Measurements from ENCODE around the gene DUSP5.

Gene DUSP5

GRCh38 chr10:110488940-110489339 is 8.8 kb upstream of the DUSP5 start:
- no peak for DNase-seq (ENCODE audit: low spot score)
- TF ChIP-seq CTCF (IDR thresholded peaks at IDR 0.05; ENCODE audit: borderline replicate concordance, control extremely low read depth, extremely low read depth, insufficient read depth, missing control alignments), result no peak
- in situ Hi-C loops (cut with MboI; ENCODE audit: low sequenced_read_pairs, unreplicated experiment), result no loop called here

- in situ Hi-C loops (cut with MboI; ENCODE audit: low sequenced_read_pairs, unreplicated experiment), result no loop called here
- no peak for DNase-seq (ENCODE audit: low spot score)
- TF ChIP-seq CTCF (IDR thresholded peaks at IDR 0.05; ENCODE audit: borderline replicate concordance, control extremely low read depth, extremely low read depth, insufficient read depth, missing control alignments), result no peak
Observed at GRCh38 chr10:110490640-110491039, 7.1 kb upstream of the DUSP5 start.

GRCh38 chr10:110491346-110491745 is 6.4 kb upstream of the DUSP5 start:
- in situ Hi-C loops (cut with MboI; ENCODE audit: low sequenced_read_pairs, unreplicated experiment), result no loop called here
- DNase-seq (ENCODE audit: low spot score), result no peak
- no peak for TF ChIP-seq CTCF (IDR thresholded peaks at IDR 0.05; ENCODE audit: borderline replicate concordance, control extremely low read depth, extremely low read depth, insufficient read depth, missing control alignments)

GRCh38 chr10:110492069-110492822 is 5.5 kb upstream of the DUSP5 start:
- in situ Hi-C loops (cut with MboI; ENCODE audit: low sequenced_read_pairs, unreplicated experiment), result no loop called here
- no peak for DNase-seq (ENCODE audit: low spot score)
- TF ChIP-seq CTCF (IDR thresholded peaks at IDR 0.05; ENCODE audit: borderline replicate concordance, control extremely low read depth, extremely low read depth, insufficient read depth, missing control alignments), result no peak

- no peak for TF ChIP-seq CTCF (IDR thresholded peaks at IDR 0.05; ENCODE audit: borderline replicate concordance, control extremely low read depth, extremely low read depth, insufficient read depth, missing control alignments)
- in situ Hi-C loops (cut with MboI; ENCODE audit: low sequenced_read_pairs, unreplicated experiment), result no loop called here
- DNase-seq (ENCODE audit: low spot score), result no peak
Observed at GRCh38 chr10:110493832-110494426, 3.8 kb upstream of the DUSP5 start.

- no peak for TF ChIP-seq CTCF (IDR thresholded peaks at IDR 0.05; ENCODE audit: borderline replicate concordance, control extremely low read depth, extremely low read depth, insufficient read depth, missing control alignments)
- in situ Hi-C loops (cut with MboI; ENCODE audit: low sequenced_read_pairs, unreplicated experiment), result no loop called here
Observed at GRCh38 chr10:110494532-110494931, 3.2 kb upstream of the DUSP5 start.

More at GRCh38 chr10:110494532-110494931, 3.2 kb upstream of the DUSP5 start:
- DNase-seq (ENCODE audit: low spot score), result no peak

All from GM13976 (cell line).